Adrenal gland (tissue), 12 donors: ENCODE results near the gene CMTM4. TPM values are rescaled to one million over a fixed set of nuclear protein-coding genes. Genes with fewer than 3 reads are reported as not detected.

Source experiments
- DNase-seq, 7 donors: peaks; one replicate each; pipeline ENCODE4 v3.0.0-alpha.2; 2019 to 2020
- H3K27ac ChIP-seq, 5 donors: fragments of 200-600 bp; sonication (generic) in 4 of 5; 1 replicate in 3 of 5; 2 replicates in 2 of 5; pipeline versions ENCODE4 v1.5.1 to v1.8.0; 2016 to 2020; ENCODE audit warnings: mild to moderate bottlenecking in 1 of 5
- H3K27me3 ChIP-seq: fragments of 200-600 bp; 2 replicates; pipeline ENCODE4 v1.8.0; 2021
- H3K36me3 ChIP-seq, 2 donors: fragments of 200-600 bp; replicated peaks in 1 of 2; 1 replicate in 1 of 2; 2 replicates in 1 of 2; pipeline versions ENCODE4 v1.5.1 to v1.8.0; 2018 to 2022
- H3K4me1 ChIP-seq, 2 donors: fragments of 200-600 bp; replicated peaks in 1 of 2; 1 replicate in 1 of 2; 2 replicates in 1 of 2; pipeline versions ENCODE4 v1.5.1 to v1.8.0; 2018 to 2021
- H3K4me3 ChIP-seq, 4 donors: fragments of 200-600 bp; sonication (generic) in 3 of 4; one replicate each; pipeline ENCODE4 v1.5.1; 2016 to 2018
- H3K9me3 ChIP-seq, 3 donors: fragments of 200-600 bp; sonication (generic) in 1 of 3; replicated peaks in 1 of 3; 1 replicate in 2 of 3; 2 replicates in 1 of 3; pipeline versions ENCODE4 v1.5.1 to v1.8.0; 2016 to 2021
- CTCF ChIP-seq, 6 experiments: fragments of 450-650 bp in 4 of 6; fragments of 200-600 bp in 2 of 6; sonication (generic) in 1 of 6; IDR thresholded peaks; 1 replicate in 5 of 6; 2 replicates in 1 of 6; pipeline versions ENCODE4 v1.5.1 to v1.8.0; 2016 to 2021; ENCODE audit warnings: antibody characterized with exemption in 6 of 6, mild to moderate bottlenecking in 2 of 6, moderate library complexity in 1 of 6
- POLR2A ChIP-seq, 2 donors: fragments of 450-650 bp; IDR thresholded peaks; one replicate each; pipeline ENCODE4 v1.6.1; 2017; ENCODE audit warnings: antibody characterized with exemption in 2 of 2, mild to moderate bottlenecking in 2 of 2, moderate library complexity in 1 of 2
- WGBS, 4 donors: extraction: QIAGEN DNeasy Blood & Tissue Kit in 2 of 4; methylation state at CpG; one replicate each; pipeline versions ENCODE4 v1.1.5 to v1.1.7; 2013 to 2017; 5-methylcytosine and 5-hydroxymethylcytosine counted together
- intact Hi-C, 2 donors: fragments of 100-400 bp; cut with DNase I; formaldehyde crosslinking; loops; one replicate each; pipeline versions ENCODE4 v1.14.1 to v1.15.0; 2022 to 2023
- polyA plus RNA-seq, 3 donors: library from polyadenylated mRNA; stranded (reverse); fragments of 200-250 nt in 2 of 3; fragments of 350-450 nt in 1 of 3; fragmentation: Illumina TruSeq in 1 of 3; extraction: RNeasy Lipid Tissue Mini Kit (QIAGEN cat#74804) in 1 of 3; gene quantifications; one replicate each; pipeline ENCODE4 v1.2.3, GENCODE V29; 2013 to 2014
- total RNA-seq, 9 donors: library from RNA; depleted of rRNA in 4 of 9; stranded (reverse); fragments of >200 nt in 4 of 9; fragments of 120-200 nt in 1 of 9; fragmentation: NEBNext Ultra II Directional in 1 of 9; extraction: Animal tissue kit (Norgen Biotek cat#: 25700) in 1 of 9; gene quantifications; one replicate each; pipeline versions ENCODE4 v1.1.0 to v1.2.4, GENCODE V29; 2013 to 2023
- donor health status: healthy with polysubstance abuse.
- donor health status: Bipolar disorder and iron deficiency.
- donor health status: DM: yes; HTN: yes; CAD: no.
- donor health status: DM: no; HTN: no; CAD: no.
- donor health status: DM: no; HTN: no; CAD: no.
- donor health status: DM: yes; HTN: yes; CAD: no.

CMTM4 gene
- total and polyA plus RNA-seq, 12 donors, result 9.2 to 35.3 (median 20.0) TPM

- TF ChIP-seq CTCF (IDR thresholded peaks at IDR 0.05), result no peak
- TF ChIP-seq POLR2A (IDR thresholded peaks at IDR 0.05), result no peak
- WGBS, 4 donors, result 95 to 100% (median 96%) methylated on average over 6 of the region's 6 CpGs
- intact Hi-C loops, result no loop called here
- Histone ChIP-seq H3K4me3 (no peak overlapping the region), H3K4me1 (peaks cover 0 to 4% of the 10 kb centered on the region in 2 donors), H3K27me3 (no peaks in the 10 kb centered on the region), H3K9me3 (no peaks in the 10 kb centered on the region), H3K27ac (no peak overlapping the region), H3K36me3 (no peaks in the 10 kb centered on the region)
- DNase-seq, result no peak
Observed at GRCh38 chr16:66653581-66654350, 42.8 kb downstream of the CMTM4 start.

- H3K4me1 ChIP-seq, result peaks cover 0 to 4% of the 10 kb centered on the region in 2 donors
- H3K4me3 ChIP-seq, result no peak overlapping the region
- no peaks in the 10 kb centered on the region for H3K27me3 ChIP-seq
- DNase-seq, result no peak
- intact Hi-C loops, result no loop called here
- 72 to 77% (median 76%) methylated on average over 7 of the region's 7 CpGs for WGBS, 4 donors
- no peaks in the 10 kb centered on the region for H3K36me3 ChIP-seq
- no peak overlapping the region for H3K27ac ChIP-seq
- no peaks in the 10 kb centered on the region for H3K9me3 ChIP-seq
- TF ChIP-seq CTCF (IDR thresholded peaks at IDR 0.05) (no peak), POLR2A (IDR thresholded peaks at IDR 0.05) (no peak)
Observed at GRCh38 chr16:66652661-66653360, 43.7 kb downstream of the CMTM4 start.

- no peak overlapping the region for H3K4me3 ChIP-seq
- H3K36me3 ChIP-seq, result no peaks in the 10 kb centered on the region
- peaks cover 0 to 4% of the 10 kb centered on the region in 2 donors for H3K4me1 ChIP-seq
- DNase-seq, result peak in 1 of 7 donors; percentile 31
- WGBS, 4 donors, result 91 to 97% (median 94%) methylated on average over 6 of the region's 6 CpGs
- intact Hi-C loops, result no loop called here
- no peak for TF ChIP-seq CTCF (IDR thresholded peaks at IDR 0.05)
- no peak overlapping the region for H3K27ac ChIP-seq
- H3K27me3 ChIP-seq, result no peaks in the 10 kb centered on the region
- no peaks in the 10 kb centered on the region for H3K9me3 ChIP-seq
Observed at GRCh38 chr16:66651965-66652364, 44.6 kb downstream of the CMTM4 start.

GRCh38 chr16:66651474-66651765 lies 45.1 kb downstream of the CMTM4 start:
- peaks cover 0 to 4% of the 10 kb centered on the region in 2 donors for H3K4me1 ChIP-seq
- no peaks in the 10 kb centered on the region for H3K9me3 ChIP-seq
- no peak overlapping the region for H3K4me3 ChIP-seq
- H3K27ac ChIP-seq, result no peak overlapping the region
- intact Hi-C loops, result no loop called here
- H3K36me3 ChIP-seq, result no peaks in the 10 kb centered on the region
- DNase-seq, result no peak
- TF ChIP-seq CTCF (IDR thresholded peaks at IDR 0.05) (no peak), POLR2A (IDR thresholded peaks at IDR 0.05) (no peak)
- 63 to 67% (median 66%) methylated on average over 2 of the region's 2 CpGs; no CpG with 5 or more reads in 1 of the 4 donors for WGBS, 4 donors
- H3K27me3 ChIP-seq, result no peaks in the 10 kb centered on the region
